NCI-H526 treated with DMSO at 0.1 percent for 48 hours (cell line): ENCODE results near the gene LDLRAD2.
"Not testable (repeated sequence)": the region's sequence is repeated elsewhere in the genome, so short reads cannot be mapped to it uniquely, and the experiment has no call there.

ENCODE experiments used
- DNase-seq: peaks from one replicate; lab custom pipeline; 2025; lab: John Stamatoyannopoulos, UW

LDLRAD2 gene

GRCh38 chr1:21783679-21784603 lies 28.1 kb upstream of the LDLRAD2 start:
- DNase-seq: peak; percentile 82

GRCh38 chr1:21785764-21786163 lies 26.3 kb upstream of the LDLRAD2 start:
- not testable (repeated sequence) for DNase-seq

GRCh38 chr1:21786640-21787039 lies 25.4 kb upstream of the LDLRAD2 start:
- no peak for DNase-seq

GRCh38 chr1:21793104-21793503 lies 19.0 kb upstream of the LDLRAD2 start:
- no peak for DNase-seq

- DNase-seq: no peak
Observed at GRCh38 chr1:21794656-21795055, 17.4 kb upstream of the LDLRAD2 start.

GRCh38 chr1:21795075-21795474 lies 17.0 kb upstream of the LDLRAD2 start:
- DNase-seq: no peak

DNA sequence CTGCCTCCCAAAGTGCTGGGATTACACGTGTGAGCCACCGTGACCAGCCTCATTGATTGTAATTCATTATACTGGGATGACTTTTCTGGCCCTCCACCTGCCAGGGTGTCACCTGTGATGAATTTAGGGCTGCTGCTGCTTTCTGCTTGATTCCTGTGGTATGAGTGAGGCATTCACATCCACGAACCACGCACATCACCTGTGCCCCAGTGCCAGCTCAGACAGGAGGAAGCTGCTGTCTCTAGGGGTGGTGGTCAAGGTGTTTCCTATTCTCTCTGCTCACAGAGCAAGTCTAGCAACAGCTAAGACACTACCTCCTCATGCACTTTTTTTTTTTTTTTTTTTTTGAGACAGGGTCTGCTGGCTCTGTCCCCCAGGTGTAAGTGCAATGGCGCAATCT lies 12.3 kb upstream of the LDLRAD2 start:
- DNase-seq: no peak

DNA sequence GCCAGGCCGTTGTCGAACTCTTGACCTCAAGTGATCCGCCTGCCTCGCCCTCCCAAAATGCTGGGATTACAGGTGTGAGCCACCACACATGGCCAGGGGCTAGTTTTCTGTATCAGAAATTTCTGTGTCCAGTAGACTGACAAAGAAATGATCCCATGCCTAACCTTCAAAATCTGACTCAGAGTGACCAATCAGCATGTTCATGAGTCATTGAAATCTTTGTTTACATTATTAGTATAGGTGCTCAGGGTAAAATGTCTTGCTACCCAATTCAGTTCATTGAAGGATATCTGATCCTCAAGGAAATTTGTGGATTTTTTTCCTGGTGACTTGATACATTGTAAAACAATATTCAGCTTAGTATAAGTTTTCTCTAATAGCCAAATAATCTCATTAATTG lies 11.0 kb upstream of the LDLRAD2 start:
- no peak for DNase-seq

- DNase-seq: no peak
Observed at GRCh38 chr1:21804536-21804935, 7.5 kb upstream of the LDLRAD2 start.

GRCh38 chr1:21813542-21813941 lies 1.5 kb downstream of the LDLRAD2 start:
- DNase-seq: no peak

- DNase-seq: no peak
Observed at GRCh38 chr1:21814241-21814918, 2.3 kb downstream of the LDLRAD2 start.

- no peak for DNase-seq
Observed at GRCh38 chr1:21814981-21815582, 3.0 kb downstream of the LDLRAD2 start.

GRCh38 chr1:21815724-21816321 lies 3.8 kb downstream of the LDLRAD2 start:
- no peak for DNase-seq

DNA sequence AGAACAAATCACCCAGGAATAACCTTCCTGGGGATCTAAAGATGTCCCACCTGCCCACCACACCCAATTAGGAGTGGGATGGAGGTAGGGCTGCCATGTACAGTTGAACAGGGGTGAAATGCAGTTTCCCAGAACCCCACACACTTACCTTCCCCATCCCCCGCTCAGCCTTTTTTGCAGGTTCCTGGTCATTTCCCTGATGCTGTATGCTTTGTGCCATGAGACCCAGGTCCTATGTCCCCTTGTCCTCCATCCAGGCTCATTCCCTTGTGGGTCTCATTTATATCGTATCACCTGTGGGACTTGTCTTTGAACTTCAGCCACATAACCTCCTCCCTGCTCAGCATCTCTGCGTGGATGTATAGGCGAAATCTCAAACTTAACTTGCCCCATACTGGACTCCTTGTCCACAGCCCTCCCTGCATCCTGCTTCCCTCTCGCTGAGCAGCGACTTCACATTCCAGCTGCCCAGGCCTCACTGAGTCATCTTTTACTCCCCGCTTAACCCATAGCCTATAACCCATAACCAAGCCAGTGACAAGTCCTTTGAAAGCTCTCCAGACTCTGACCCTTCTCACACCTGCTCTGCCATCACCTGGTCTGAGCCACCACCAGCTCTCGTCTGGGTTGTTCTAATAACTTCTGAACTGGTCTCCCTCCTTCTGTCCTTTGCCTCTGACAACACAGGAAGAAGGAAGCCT lies 4.7 kb downstream of the LDLRAD2 start:
- DNase-seq: no peak

GRCh38 chr1:21818656-21819055 lies 6.6 kb downstream of the LDLRAD2 start:
- DNase-seq: no peak

DNA sequence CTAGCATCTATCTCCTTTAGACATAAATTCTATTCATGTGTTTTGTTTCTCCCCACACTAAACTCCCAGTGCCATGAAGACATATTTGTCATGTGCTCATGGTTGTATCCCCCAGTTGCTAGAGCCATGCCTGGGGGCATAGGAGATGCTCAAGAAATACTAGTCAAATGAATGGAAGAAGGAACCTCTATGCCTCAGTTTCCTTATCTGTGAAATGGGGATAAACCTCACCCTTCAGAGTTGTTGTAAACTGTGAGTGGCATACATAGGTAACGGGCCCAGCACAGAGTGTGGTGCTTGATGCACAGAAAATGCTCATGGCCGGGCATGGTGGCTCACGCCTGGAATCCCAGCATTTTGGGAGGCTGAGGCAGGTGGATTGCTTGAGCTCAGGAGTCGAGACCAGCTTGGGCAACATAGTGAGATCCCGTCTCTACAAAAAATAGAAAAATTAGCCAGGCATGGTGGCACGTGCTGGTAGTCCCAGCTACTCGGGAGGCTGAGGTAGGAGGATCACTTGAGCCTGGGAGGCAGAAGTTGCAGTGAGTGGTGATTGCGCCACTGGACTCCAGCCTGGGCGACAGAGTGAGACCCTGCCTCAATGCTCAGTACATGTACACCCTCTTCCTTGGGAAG lies 8.7 kb downstream of the LDLRAD2 start:
- no peak for DNase-seq

GRCh38 chr1:21821385-21822019 lies 9.4 kb downstream of the LDLRAD2 start:
- DNase-seq: no peak

GRCh38 chr1:21822349-21822748 lies 10.3 kb downstream of the LDLRAD2 start:
- DNase-seq: no peak

- no peak for DNase-seq
Observed at GRCh38 chr1:21823206-21823979, 11.3 kb downstream of the LDLRAD2 start.
